DMS53 treated with DMSO at 0.1 percent for 48 hours (cell line): ENCODE data around the gene COBL.

ENCODE experiments used
- DNase-seq: peaks from one replicate; lab custom pipeline; 2025; ENCODE audit not compliant: unreplicated experiment; lab: John Stamatoyannopoulos, UW

COBL gene

DNA sequence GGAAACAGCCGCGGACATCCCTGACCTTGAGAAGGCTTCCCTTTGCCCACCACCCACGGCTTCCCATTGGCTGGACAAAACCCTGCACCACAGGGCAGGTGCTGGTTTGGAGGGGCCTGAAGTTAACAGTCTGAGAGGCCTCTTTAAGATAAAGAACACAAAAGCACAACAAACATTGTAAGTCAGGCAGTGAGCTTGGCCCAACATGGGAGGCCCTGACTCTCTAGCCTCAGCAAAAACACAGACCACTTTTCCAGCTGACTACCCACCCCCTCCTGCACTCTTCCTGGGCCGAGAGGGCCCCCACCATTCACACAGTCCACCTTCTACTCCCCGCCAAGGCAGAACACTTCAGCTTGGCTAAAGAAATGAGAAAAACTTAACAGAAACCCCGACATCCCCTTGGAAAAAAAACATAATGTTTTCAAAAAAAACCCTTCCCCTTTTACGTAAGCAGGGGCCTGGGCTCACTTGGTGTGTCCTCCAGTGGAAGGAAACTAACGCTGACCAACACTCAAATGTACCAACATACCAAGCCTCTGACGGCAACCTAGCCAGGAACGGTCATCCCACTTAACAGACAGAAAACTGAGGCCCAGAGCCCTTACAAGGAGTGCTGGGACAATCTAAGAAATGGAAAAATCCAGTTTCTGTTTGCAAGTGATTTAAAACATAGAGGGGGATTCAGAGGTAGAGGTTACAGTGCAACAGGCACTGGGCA, 80.9 kb downstream of the COBL start:
- DNase-seq, result no peak

DNA sequence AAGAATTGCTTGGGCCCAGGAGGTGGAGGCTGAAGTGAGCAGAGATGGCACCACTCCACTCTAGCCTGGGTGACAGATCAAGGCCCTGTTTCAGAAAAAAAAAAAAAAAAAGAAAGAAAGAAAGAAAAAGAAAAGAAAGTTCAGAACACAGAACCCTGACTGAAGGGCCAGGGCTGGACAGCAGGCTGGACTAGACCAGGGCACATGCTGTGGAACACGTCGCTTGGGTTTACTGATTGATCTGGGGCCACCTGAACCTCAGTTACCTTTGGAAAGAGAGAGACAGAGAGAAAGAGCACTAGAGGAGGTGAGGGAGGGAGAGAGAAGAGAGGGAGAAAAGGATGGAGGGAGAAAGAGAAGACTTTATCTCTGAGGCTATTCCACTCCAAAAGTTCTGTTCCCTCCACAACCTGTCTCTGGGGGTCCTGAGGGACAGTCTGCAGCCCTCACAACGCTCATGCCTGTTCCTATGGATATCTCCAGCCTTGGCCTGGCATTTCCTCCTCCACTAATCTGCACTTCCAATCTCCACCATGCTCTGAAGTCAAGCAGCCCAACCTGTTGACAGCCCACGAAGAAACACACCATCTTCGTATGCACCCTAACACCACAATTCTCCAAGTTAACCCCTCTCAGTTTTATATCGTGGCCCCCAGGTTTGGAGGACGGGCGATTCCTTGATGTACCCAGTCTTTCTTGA, 81.8 kb downstream of the COBL start:
- DNase-seq, result no peak

DNA sequence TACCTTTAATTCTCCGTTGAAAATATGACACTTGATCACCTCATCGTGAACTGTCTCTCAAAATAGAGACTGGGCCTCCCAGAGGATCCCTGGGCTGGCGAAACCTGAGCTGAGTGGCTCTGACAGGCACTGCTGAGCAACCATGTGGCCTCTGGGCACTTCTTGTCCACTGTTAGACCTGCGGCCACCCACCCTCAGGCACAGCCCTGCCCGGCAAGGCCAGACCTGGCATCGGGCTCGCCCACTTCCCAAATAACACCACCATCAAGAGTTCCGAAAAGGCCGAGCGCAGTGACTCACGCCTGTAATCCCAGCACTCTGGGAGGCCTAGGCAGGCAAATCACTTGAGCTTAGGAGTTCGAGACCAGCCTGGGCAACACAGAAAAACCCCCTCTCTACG, 82.5 kb downstream of the COBL start:
- no peak for DNase-seq

DNA sequence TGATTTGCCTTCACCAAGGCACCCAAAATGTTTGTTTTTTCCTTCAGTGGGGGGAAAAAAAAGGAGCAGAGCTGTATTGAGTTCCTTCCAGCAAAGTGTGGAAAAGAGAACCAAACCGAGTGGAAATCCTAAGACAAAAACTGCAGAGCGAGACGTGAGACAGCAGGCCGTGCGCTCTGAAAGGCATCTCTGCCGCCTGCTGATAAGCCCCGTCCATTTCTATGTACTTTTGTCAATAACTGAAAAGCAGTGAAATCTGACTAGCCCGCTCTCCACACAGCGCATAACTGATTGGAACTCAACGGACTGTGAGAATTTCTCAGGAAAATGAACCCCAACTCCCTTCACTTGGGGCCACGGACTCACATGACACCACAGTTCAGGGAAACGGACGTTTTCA, 83.2 kb downstream of the COBL start:
- DNase-seq, result no peak

DNA sequence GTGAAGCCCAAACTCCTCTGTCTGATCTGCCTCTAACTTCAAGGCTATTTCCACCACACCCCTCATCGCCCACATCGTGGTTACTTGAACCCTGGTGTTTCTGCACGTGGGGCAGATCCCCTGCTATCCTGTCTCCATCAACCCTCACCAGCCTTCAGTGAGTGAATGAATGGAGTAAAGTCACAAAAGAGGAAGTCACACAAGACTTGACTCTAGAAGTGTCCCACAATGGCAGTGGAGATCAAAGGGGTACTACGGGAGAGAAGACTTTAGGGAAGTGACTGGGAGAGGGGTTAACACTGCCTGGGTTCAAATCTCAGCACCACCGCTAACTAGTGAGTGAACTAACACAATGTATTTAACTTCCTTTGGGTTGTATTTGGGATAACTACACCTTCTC, 85.9 kb downstream of the COBL start:
- no peak for DNase-seq

DNA sequence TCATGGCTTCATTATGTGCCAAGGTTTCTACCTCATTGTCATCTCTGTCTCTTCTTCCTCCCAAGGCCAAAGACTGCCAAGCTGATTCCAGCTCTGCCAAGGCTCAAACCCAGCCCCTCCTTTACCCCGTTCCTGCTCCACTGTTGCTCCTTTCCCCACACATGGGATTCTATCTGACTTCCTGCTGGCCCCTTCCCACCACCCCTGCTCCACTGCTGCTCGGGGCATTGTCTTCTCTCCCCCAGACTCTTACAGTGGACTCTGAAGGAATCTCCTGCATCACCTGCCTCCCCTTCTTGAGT, 86.3 kb downstream of the COBL start:
- DNase-seq, result no peak

DNA sequence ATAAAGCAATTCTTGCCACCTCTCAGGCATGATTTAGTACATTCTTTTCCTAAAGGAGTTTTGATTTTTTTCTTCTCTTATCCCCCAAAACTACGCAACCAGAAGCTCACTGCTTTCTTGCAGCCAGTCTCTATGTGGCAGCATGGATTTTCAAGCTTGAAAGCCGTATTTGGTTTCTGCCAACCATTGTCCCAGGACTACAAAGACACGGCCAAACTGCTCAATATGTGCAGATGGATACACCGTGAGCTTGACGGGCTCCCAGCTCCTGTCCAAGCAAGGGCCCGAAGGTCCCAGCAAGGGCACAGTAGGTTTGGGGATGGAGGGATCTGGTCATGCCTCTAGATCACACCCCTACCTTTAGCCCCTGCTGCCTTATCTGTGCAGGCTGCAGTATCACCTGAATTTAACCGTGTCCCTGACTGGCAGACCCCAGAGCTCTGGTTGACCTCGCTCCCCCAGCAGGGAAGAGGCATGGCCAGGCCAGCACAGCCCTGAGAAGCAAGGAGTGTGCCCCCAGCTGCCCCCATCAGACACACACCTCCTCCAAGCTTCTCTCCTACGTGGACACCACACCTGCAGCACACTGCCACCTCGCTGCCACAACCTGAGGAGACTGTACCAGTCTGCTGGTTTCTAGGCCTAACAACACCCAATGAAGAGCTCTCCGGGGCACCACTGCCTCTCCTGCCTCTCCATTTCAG, 86.8 kb downstream of the COBL start:
- no peak for DNase-seq

DNA sequence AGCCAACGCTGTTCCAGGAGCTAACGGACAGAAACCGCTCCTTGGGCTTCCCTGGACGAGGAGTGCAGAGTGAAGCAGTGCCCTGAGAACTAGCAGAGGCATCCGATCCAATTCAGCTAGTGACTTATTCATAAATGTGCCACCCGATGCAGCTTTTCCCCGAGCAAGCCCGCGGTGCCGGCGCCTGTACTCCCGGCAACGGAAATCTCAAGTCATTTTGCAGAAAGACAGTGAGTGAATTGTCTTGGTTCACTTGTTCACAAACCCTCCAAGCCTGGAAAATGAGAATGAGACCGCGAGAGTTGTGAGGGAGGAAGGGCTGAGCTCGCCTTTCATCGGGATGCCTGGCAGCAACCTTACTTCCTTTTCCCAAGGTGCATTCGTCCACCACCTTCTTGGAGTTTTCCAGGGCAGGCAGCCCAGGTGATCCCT, 87.5 kb downstream of the COBL start:
- DNase-seq, result no peak

DNA sequence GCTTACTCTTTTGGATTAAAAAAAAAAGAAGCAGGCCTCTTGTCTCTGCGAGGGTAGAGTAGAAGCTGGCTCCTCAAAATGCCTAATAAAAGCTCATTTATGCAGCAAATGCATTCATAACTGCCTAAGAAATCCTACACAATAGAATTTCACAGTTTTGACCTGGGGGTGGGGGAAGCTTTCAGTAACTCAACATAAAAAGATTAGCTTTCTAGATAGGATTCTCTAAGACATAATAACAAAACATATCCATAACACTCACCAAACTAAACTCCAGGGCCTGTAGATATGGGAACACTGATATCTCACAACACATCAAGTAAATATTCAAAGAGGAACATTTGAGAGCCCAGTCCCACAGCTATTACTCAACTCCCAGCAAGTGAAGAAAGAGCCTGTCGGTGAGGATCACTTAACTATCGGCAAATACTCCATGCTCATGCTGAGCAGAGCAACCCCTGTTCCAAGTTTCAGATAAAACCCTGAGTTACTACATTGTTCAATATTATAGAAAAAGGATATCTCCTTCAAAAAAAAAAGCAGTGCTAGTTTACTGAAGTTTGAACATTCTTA, 88.1 kb downstream of the COBL start:
- DNase-seq, result no peak

DNA sequence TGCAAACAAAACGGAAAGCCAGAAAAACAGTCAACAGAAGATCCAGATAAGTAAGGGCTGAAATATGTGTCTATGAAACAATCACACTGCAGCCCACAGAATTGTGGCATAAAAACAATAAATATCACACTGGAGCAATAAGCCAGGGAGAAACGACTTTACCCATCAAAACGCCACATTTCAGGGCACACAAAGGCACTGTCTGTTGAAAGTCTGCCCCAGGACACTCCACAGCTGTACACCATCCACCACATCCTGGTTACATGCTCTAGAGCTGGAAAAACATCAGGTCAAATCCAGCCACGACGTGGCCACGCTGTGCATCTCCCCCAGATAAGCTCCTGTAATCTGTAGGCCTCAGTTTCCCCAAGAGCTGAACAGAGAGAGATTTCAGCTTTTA, 88.7 kb downstream of the COBL start:
- no peak for DNase-seq

DNA sequence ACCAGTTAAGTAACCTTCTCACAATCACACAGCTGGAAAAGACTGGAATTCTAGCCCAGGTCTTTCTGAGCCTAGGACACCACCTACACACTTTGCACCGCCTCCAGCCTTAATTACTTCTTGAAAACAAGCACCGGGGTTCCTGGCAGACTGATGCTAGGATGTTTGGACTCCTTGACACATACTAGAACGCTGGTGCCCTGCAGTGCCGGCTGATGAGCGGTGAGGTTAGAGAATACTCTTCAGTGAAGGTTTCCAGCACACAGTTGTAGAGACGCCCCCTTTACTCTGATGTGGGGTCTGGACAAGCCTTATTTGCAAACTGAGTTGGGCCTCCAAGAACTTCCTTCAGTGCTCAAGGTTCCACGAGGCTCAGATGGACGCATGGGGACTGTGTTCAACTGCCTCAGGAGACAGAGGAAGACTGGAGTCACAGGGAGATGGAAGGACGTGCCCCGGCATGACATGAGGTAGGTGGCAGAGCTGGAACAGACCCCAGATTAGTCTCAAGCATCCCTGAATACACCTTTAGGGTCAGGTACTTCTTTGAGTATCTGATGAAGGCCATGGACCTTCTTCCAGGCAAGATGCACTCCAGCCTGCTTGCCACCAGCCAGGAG, 89.6 kb downstream of the COBL start:
- DNase-seq, result no peak

DNA sequence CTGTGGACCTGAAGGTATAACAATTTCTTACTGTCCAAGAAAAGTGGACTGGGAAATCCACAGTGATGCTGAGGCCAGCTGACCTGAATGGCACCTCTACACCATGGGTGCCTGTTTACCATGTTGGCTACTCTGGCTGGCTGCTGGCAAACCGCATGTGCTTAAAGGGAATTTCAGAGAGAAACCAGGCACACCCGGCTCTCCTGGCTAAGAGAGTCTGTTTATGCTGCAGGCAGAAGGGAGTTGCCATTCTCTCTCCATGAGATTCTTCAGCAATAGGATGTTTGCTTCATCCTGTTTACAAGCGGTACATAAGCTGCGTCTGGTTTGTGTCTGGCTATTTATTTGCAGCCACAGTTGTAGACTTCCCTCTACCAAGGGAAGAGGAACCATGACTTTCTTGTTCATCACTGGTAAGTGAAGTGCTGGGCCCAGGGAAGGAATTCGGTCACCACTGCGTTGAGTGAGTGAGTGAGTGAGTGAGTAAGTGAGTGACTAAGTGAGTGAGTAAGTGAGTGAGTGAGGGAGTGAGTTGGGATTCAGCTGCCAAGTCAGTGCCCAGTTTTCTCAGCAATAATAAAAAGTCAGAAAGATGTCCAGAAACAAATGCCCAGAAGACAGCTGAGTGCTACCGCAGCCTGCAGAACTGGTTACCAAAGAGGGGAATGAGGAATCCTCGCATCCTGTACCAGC, 90.4 kb downstream of the COBL start:
- DNase-seq, result no peak

DNA sequence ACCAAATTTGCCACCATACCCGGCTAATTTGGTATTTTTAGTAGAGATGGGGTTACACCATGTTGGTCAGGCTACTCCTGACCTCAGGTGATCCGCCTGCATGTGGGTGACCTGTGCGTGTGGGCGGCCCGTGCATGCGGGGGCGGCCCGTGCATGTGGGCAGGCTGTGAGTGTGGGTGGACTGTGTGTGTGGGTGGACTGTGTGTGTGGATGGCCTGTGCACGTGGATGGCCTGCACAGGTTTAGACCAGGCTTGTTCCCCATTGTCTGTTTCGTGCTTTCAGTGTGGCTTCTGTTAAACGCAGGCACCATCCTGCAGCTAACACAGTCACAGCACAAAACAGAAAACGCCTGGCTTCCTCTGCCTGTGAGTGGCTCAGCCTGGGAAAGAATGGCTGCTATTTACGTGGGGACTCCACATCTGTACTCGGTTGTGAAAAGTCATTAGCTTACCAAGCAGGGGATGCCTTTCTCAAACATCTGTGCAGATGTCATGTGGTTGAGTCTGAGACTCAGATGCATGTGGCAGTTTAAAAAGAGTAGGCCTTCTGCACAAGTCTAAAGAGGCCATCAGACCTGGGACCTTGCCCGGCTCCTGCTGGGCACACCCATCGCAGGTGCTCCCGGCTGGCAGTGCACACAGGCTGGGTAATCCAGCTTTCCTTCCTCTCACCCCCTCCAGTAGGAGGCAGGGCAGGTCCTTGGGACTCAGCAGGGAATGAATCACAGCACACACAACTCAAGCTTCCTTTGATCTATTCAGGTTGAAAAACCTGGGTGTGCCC, 91.6 kb downstream of the COBL start:
- DNase-seq, result peak; percentile 64

DNA sequence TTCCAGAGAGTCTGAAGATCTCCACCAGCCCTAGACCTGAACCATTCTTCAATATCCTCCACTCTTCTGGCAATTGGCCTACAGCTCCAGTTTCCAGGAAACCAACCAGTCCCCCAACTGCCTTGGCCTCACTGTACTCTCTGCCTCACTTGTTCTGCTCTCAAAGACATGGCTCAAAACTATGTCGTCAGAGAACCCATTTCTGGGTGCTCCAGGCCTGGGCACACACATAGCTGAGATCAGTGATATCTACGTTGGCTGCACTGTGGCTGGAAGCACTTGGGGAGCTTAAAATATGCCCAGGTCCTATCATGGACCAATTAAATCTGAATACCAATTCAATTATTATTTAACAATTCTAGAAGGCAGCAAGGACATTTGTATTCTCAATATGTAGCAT, 93.1 kb downstream of the COBL start:
- no peak for DNase-seq

DNA sequence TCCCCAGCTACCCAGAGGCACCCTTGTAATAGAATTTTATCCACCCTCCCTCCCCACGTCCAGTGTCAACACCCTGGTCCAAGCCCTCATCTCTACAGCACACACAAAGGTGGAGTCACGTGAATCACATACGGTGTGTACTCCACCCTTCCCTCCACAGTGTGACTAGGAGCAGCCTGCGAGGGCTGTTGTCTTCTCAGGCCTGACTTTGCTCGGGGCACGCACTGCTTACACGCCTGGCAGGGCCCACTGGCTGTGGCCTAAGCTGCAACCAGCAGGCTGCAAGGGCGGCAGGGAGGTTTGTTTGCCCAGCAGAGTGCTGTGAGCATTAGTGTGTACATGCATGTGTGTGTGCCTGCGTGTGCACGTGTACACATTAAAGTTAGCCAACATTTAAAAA, 93.7 kb downstream of the COBL start:
- no peak for DNase-seq

DNA sequence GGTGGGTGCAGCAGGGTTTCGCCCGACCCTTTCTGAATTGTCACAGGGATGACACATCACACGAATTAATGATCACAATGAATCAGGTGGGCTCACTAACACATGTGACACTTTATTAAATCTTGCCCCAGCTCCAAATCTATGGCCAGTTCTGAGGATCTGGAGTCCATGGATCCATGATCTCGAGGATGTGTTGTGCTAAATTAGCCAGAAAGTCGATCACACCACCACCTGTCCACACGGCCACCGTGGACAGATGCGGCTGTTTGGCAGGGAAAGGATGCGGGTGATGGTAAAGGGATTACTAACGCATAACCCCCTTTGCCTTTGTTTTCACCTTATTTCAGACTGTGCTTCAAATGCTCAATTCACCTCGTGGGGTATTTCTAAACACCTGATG, 96.4 kb downstream of the COBL start:
- no peak for DNase-seq

DNA sequence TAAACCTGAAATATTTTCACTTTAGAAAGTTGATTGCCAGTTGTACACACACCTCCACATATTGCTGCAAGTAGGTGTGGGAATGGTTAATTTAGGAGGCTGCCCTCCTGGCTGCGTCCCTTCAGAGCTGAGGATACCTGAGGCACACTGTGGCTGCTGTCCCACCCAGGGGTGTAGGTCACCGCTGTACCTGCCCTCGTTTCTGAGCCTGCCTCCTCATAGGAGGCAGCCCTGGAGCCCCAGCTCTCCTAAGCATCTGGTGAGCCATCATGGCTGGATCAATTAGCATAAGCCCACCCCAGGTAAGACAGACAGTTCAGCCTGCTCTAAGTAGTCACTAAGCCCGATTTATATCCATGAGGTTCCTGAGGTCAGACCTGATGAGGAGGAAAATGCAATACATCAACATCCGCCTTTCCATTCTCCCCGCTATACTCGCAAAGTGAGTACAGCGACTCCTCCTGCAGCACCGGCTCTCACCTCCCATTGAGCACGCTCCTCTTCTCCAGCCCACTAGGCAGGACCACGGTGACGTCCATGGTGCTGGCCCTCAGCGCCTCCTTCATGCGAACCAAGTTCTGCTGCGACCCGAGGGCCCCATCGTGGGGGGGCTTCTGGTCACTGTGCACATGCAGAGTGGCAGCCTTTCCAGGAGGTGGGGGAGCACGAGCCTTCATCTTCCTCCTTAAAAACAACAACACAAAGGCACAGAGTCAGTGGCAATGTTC, 97.2 kb downstream of the COBL start:
- DNase-seq, result no peak

DNA sequence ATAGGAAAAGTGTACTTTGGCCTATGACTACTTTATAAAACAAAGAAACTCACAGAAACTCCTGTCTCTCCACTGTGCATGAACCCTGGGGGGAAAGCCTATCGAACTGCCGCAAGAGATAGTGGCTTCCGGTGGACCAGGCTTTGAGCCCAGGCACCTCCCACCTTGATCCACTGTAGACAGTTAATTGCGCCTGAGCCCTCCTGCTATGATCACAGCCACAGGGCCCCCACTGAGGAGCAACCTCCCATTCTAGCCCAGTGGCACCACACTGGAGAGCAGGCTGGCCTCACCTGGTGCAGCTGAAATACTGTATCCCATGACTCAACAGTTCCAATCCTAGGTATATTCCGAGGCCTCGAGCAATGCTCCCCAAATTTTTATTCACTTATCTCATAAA, 98.8 kb downstream of the COBL start:
- DNase-seq, result no peak

DNA sequence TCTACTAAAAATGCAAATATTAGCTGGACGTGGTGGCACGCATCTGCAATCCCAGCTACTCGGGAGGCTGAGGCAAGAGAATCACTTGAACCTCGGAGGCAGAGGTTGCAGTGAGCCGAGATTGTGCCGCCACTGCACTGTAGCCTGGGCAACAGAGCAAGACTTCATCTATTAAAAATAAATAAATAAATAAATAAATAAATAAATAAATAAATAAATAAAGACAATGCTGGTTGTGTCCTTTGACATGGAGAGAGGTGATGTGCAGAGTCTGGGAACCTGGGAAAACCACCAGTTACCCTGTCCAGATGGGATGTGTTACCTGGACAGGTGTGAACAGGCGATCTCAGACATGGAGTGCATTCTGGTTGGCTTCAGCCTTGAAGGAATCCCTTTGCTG, 102.5 kb downstream of the COBL start:
- DNase-seq, result no peak

DNA sequence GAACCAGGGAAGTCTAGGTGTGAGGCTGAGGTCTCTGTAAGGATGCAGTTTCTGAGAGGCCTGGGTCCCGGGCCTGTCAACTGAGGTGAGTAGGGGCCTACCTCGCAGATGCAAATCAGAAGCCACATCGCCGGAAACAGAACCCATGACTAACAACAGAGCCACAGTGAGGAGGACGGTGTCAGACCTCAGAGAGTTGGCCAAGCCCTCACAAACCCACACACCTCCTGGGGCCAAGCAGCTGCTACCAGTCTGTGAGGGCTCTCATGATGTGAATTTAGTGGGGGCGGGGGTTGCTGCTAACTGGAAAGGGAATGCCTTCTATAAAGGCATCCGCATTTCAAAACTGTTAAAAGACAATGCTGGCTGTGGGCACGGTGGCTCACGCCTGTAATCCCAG, 103.0 kb downstream of the COBL start:
- no peak for DNase-seq
